OCI-LY3 (cell line): Measurements from ENCODE around the gene SH3RF3.

ENCODE experiments used
- H2AFZ ChIP-seq: fragments of 200-600, 300-600 bp; shearing (Covaris generic); 2 replicates; pipeline ENCODE4 v1.6.0; 2014; ENCODE audit warnings: antibody characterized with exemption, low read depth, low read length
- H3K27ac ChIP-seq: fragments of 200-600, 300-600 bp; sonication (generic); 2 replicates; pipeline ENCODE4 v1.5.1; 2014; ENCODE audit warnings: mild to moderate bottlenecking, low read length, moderate library complexity, mixed read lengths
- H3K27me3 ChIP-seq: fragments of 200-600, 300-600 bp; sonication (generic); 2 replicates; pipeline ENCODE4 v1.6.1; 2014; ENCODE audit warnings: low read depth, low read length, mixed read lengths
- H3K36me3 ChIP-seq: fragments of 200-600, 300-600 bp; sonication (generic); replicated peaks from 2 replicates; pipeline ENCODE3; 2014; ENCODE audit warnings: low read depth, low read length, mixed read lengths
- H3K4me1 ChIP-seq: fragments of 300-600, 200-600 bp; sonication (generic); 2 replicates; pipeline ENCODE4 v1.6.1; 2014; ENCODE audit warnings: low read length, mixed read lengths
- H3K4me2 ChIP-seq: fragments of 200-600, 300-600 bp; sonication (generic); 2 replicates; pipeline ENCODE4 v1.6.1; 2014; ENCODE audit warnings: low read length, mixed read lengths
- H3K4me3 ChIP-seq: fragments of 300-600, 200-600 bp; sonication (generic); 2 replicates; pipeline ENCODE4 v1.5.1; 2014; ENCODE audit warnings: antibody characterized with exemption, mild to moderate bottlenecking, low read length, moderate library complexity
- H3K79me2 ChIP-seq: fragments of 300-600, 200-600 bp; shearing (Covaris generic); 2 replicates; pipeline ENCODE4 v1.6.1; 2014; ENCODE audit warnings: mild to moderate bottlenecking, low read length, mixed read lengths
- H3K9ac ChIP-seq: fragments of 300-600, 200-600 bp; shearing (Covaris generic); 2 replicates; pipeline ENCODE4 v1.6.0; 2014; ENCODE audit warnings: mild to moderate bottlenecking, low read length, moderate library complexity
- H3K9me3 ChIP-seq: fragments of 200-600, 300-600 bp; shearing (Covaris generic); 2 replicates; pipeline ENCODE4 v1.6.1; 2014; ENCODE audit warnings: low read length, mixed read lengths; ENCODE audit not compliant: insufficient read depth
- H4K20me1 ChIP-seq: fragments of 200-600, 300-600 bp; sonication (generic); 2 replicates; pipeline ENCODE4 v1.6.1; 2016; ENCODE audit warnings: low read length, mixed read lengths; ENCODE audit not compliant: insufficient read depth
- EZH2phosphoT487 ChIP-seq: fragments of 200-600 bp; shearing (Covaris generic); IDR thresholded peaks from 2 replicates; pipeline ENCODE4 v1.6.1; 2018; ENCODE audit warnings: antibody characterized with exemption, mixed run types, low read depth
- TF ChIP-seq, protein P1 (sequence below): fragments of 200-600, 300-600 bp; sonication (generic); IDR thresholded peaks from 2 replicates; pipeline ENCODE4 v1.5.1; 2014; ENCODE audit warnings: antibody characterized with exemption, low read length, low read depth

Gene SH3RF3

DNA sequence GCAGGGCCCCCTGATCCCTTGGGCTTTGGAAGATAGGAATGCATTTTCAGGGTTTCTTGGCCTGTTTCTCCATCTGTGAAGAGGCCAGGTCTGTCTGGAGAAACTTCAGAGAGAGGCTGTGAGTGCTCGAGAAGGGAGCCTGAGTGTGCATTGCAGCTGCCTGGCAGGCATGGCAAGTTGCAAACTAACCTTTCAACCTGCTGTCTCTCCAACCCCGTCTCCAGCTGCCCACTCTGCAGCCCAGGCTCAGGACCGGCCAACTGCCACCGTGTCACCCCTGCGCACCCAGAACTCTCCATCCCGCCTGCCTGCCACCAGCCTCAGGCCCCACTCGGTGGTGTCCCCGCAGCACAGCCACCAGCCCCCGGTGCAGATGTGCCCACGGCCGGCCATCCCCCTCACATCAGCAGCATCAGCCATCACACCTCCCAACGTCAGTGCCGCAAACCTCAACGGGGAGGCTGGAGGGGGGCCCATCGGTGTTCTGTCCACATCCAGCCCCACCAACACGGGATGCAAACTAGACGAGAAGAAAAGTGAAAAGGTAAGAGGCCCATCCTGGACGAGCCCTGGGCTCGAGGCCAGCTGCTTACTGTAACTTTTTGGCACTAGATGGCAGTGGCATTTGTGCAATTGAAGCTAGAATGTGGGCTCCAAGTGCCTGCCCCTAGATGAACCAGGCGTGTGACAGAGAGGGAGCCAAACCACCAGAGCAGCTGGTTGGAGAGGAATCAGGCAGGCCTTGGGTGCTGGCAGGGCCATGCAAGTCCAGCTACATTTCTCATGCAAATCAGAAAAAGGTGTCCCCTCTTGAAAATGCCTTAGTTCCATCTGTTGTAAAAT, 320.2 kb downstream of the SH3RF3 start:
- no peaks in the 10 kb centered on the region for H3K9me3 ChIP-seq
- no peak overlapping the region for H3K4me2 ChIP-seq
- no peaks in the 10 kb centered on the region for H3K27me3 ChIP-seq
- no peaks in the 10 kb centered on the region for H3K36me3 ChIP-seq
- H3K4me1 ChIP-seq, result no peaks in the 10 kb centered on the region
- TF ChIP-seq EZH2phosphoT487, result no peak
- TF ChIP-seq, protein P1, sequence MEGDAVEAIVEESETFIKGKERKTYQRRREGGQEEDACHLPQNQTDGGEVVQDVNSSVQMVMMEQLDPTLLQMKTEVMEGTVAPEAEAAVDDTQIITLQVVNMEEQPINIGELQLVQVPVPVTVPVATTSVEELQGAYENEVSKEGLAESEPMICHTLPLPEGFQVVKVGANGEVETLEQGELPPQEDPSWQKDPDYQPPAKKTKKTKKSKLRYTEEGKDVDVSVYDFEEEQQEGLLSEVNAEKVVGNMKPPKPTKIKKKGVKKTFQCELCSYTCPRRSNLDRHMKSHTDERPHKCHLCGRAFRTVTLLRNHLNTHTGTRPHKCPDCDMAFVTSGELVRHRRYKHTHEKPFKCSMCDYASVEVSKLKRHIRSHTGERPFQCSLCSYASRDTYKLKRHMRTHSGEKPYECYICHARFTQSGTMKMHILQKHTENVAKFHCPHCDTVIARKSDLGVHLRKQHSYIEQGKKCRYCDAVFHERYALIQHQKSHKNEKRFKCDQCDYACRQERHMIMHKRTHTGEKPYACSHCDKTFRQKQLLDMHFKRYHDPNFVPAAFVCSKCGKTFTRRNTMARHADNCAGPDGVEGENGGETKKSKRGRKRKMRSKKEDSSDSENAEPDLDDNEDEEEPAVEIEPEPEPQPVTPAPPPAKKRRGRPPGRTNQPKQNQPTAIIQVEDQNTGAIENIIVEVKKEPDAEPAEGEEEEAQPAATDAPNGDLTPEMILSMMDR, result no peak
- no peak overlapping the region for H2AFZ ChIP-seq
- no peak overlapping the region for H3K27ac ChIP-seq
- no peaks in the 10 kb centered on the region for H3K79me2 ChIP-seq
- no peak overlapping the region for H3K9ac ChIP-seq
- H3K4me3 ChIP-seq, result no peak overlapping the region
- no peaks in the 10 kb centered on the region for H4K20me1 ChIP-seq

DNA sequence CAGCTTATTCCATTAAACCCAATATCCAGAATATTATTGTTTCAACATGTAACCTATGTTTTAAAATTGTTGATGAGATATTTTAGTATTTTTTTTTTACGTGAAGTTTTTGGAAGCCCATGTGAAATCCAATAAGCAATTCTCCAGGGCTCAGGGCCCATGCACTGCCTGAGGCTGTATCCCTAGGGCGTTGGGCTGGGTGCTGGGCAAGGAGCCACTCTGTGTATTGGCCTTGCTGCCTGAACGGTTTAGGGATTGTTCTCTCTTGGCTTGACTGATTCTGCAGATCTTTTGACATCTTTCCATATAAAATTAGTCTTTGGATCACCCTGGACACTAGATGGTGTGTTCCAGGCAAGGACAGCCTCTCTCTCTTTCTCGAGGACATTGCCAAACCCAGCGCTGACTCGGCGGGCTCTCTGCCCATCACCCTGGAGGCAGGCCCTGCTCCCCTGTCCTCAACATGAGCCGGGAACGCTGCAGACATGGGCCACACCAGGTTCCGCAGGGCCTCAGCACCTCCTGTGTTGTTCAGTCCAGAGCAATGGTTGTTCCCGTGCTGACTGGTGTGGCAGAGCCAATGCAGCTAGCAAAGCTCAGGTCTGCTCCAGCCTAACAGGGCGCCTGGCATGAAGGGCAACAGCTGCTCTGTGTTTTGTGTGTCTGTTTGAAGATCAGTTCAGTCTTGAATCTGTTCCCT, 321.7 kb downstream of the SH3RF3 start:
- H3K27ac ChIP-seq, result no peak overlapping the region

DNA sequence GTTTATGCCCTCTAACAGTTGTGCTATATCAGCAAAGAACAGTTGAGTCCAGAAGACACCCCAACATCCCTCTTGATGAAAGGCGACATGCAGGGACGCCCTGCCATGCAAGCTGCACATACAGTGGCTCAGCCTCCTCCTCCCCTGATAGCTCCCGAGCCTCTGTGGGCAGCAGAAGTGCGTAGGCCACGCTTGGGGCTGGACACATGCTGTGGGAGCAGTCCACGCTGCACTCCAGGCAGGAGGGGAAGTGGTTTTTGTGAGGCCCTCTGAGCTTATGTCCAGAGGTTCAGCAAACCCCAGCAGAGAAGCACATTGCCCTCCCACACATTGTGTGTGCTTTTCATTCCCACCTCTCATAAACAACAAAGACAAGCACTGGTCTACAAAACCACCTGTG, 322.7 kb downstream of the SH3RF3 start:
- no peak overlapping the region for H3K4me3 ChIP-seq
- TF ChIP-seq EZH2phosphoT487, result no peak
- TF ChIP-seq, protein P1, result no peak
- H3K27me3 ChIP-seq, result no peaks in the 10 kb centered on the region
- H3K4me1 ChIP-seq, result no peaks in the 10 kb centered on the region
- H3K9ac ChIP-seq, result no peak overlapping the region
- H2AFZ ChIP-seq, result no peak overlapping the region
- no peak overlapping the region for H3K4me2 ChIP-seq
- H3K36me3 ChIP-seq, result no peaks in the 10 kb centered on the region
- no peaks in the 10 kb centered on the region for H3K79me2 ChIP-seq
- no peaks in the 10 kb centered on the region for H3K9me3 ChIP-seq
- no peaks in the 10 kb centered on the region for H4K20me1 ChIP-seq
- no peak overlapping the region for H3K27ac ChIP-seq

More for the DNA sequence above, 321.7 kb downstream of the SH3RF3 start:
- Histone ChIP-seq H3K36me3 (no peaks in the 10 kb centered on the region), H3K9ac (no peak overlapping the region), H3K4me2 (no peak overlapping the region), H3K27me3 (no peaks in the 10 kb centered on the region), H3K4me1 (no peaks in the 10 kb centered on the region), H3K4me3 (no peak overlapping the region), H3K79me2 (no peaks in the 10 kb centered on the region), H3K9me3 (no peaks in the 10 kb centered on the region), H4K20me1 (no peaks in the 10 kb centered on the region), H2AFZ (no peak overlapping the region)
- no peak for TF ChIP-seq EZH2phosphoT487
- TF ChIP-seq, protein P1, result no peak
